ENCODE measurements around the gene SDC1.
"Not testable (repeated sequence)": the region's sequence is repeated elsewhere in the genome, so short reads cannot be mapped to it uniquely, and the experiment has no call there.

The SDC1 gene

GRCh38 chr2:20195431-20196033, 29.4 kb downstream of the SDC1 start:
- no peak for DNase-seq

DNA sequence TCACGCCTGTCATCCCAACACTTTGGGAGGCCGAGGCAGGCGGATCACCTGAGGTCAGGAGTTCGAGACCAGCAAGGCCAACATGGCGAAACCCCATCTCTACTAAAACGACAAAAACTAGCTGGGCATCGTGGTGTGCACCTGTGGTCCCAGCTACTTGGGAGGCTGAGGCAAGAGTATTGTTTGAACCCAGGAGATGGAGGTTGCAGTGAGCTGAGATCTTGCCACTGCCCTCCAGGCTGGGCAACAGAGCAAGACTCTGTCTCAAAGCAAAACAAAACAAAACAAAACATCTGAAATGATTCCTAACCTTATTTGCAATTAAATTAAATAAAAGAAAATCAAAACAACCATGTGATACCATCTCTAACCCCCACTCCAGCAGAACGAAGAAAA, 29.9 kb downstream of the SDC1 start:
- not testable (repeated sequence) for DNase-seq

- DNase-seq: no peak
Measured at GRCh38 chr2:20194097-20195015, 30.6 kb downstream of the SDC1 start.

GRCh38 chr2:20193185-20193584, 31.7 kb downstream of the SDC1 start:
- DNase-seq: no peak

DNA sequence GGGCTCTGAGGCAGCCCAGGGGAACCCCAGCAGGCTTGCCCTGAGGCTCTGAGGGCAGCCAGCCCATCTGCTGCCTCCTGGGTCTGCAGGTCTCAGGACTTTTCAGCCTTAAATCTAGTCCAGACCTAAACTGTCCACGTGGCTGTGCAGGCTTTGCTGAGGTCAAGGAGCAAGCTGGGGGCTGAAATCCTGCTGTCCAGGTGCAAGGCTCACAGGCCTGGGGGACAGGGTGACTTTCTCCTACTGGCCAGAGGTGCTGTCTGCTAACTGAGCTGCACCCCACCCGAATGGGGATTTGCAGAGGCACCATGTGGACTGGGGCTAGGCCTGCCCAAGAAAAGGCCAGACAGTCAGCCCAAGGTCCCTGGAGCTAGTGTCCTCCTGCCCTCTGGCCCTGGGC, 32.1 kb downstream of the SDC1 start:
- DNase-seq: no peak

DNA sequence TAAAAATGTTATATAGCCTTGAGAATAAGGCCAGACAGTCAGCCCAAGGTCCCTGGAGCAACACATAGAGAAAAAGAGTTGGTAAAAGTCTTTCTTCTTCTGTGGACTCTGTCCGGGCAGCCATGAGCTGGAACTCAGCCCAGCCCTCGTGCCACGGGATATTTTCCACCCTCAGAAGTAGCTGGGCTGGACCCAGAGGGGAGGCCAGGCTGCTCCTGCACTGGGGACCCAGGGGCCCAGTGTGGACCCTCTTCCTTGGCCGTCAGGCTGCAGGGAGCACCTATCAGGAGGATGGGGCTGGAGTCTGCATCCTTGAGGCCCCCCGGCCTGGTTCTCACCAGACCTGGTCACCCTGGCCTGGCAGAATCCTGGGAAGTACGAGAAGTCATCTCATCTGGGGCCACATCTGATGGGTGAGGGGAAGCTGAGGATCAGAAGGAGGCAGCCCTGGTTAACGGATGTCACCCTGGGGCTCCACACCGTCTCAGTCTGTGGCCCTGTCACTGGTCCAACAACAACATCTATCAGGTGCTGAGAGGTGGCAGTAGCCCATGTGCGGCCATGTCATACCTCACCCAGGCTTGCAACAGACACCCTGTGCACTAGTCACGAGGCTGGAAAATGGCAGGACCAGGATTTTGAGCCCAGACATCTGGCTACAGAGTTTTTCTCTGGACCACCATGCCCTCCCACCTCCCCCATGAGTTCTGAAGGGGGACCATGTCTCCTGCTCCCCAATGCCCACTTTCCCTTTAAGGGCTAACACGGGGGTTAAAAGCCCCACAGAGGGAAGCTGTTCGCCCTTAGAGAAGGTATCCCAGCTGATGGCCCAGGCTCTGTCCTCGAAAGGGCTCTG, 33.0 kb downstream of the SDC1 start:
- DNase-seq: no peak

DNA sequence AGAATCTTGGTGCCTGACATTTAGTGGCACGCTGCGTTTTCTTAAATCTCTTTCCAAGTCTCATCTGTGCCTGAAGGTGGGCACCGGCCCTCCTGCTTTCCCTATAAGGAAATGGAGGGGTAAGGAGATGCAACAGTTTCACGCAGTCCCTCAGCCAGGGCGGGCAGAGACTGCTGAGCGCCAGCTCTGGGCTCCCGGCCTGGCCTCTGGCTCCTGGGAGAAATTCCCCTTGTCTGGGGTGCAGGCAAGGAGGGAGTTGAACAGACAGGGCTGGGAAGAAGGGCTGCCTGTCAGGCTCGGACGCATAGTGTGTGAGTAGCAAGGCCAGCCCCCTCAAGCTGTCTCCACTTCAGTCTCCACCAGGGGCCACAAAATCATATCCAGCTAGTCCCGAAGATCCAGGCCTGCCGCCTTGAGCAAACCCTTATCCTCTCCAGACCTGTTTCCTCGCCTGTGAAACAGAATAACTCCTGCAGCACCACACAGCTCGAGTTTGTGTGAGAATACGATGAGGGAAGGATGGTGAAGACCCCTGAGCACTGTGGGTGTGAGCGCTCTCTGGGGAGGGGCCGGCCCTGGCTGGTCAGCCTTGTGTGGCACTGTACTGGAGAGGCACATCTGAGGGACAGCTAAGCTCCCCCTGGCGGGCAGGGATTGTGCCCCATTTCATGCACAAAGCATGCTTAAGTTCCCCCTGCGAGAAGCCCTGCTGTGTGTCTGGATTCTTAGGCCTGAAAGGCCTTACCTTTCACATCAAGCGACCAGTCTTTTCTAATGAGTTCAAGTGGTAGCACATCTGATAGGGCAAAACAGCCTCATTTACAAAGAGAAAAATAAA, 33.8 kb downstream of the SDC1 start:
- DNase-seq: peak; percentile 2

GRCh38 chr2:20190170-20190569, 34.8 kb downstream of the SDC1 start:
- no peak for DNase-seq

- no peak for DNase-seq
Measured at GRCh38 chr2:20189299-20189931, 35.5 kb downstream of the SDC1 start.

GRCh38 chr2:20188851-20189250, 36.1 kb downstream of the SDC1 start:
- DNase-seq: no peak

DNA sequence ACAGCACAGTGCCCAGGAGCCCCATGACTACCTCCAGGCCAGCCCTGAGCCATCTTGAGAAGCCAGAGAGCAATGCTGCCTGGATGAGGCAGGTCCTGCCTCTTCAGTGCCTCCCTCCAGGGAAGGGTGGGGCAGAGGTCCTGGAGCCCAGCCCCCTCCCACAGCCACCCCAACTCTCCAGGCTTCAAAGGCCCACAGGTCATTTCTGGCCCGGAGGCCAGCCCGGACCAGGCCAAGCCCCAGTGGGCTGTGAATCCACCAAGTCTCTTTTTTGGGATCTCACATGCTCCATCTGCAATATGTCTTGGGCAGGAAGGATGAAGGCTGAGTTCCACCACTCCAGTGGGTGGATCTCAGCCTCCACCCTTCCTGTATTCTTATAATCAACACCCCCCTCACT, 36.7 kb downstream of the SDC1 start:
- DNase-seq: no peak

DNA sequence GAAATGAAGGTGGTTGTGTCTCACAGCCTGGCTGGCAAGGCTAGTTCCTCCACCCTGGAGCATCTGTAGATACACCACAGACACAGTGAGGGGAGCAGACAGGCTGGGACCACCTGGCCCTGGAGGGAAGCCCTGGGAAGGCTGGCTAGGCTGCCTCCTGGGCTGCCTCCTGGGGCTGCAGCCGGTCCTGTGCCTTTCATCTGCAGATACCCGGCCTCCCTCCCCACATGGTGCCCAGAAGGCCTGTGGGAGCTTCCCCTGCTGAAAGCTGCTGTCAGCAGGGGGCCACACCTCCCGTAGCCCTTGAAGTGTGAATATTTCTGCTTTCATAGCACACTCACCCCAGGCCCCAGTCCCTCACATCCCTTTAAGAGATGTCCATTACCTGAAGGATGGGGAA, 37.6 kb downstream of the SDC1 start:
- no peak for DNase-seq

GRCh38 chr2:20186855-20187187, 38.1 kb downstream of the SDC1 start:
- no peak for DNase-seq

- DNase-seq: peak; percentile 9
Measured at GRCh38 chr2:20186078-20186854, 38.7 kb downstream of the SDC1 start.

GRCh38 chr2:20185176-20186022, 39.5 kb downstream of the SDC1 start:
- no peak for DNase-seq

DNA sequence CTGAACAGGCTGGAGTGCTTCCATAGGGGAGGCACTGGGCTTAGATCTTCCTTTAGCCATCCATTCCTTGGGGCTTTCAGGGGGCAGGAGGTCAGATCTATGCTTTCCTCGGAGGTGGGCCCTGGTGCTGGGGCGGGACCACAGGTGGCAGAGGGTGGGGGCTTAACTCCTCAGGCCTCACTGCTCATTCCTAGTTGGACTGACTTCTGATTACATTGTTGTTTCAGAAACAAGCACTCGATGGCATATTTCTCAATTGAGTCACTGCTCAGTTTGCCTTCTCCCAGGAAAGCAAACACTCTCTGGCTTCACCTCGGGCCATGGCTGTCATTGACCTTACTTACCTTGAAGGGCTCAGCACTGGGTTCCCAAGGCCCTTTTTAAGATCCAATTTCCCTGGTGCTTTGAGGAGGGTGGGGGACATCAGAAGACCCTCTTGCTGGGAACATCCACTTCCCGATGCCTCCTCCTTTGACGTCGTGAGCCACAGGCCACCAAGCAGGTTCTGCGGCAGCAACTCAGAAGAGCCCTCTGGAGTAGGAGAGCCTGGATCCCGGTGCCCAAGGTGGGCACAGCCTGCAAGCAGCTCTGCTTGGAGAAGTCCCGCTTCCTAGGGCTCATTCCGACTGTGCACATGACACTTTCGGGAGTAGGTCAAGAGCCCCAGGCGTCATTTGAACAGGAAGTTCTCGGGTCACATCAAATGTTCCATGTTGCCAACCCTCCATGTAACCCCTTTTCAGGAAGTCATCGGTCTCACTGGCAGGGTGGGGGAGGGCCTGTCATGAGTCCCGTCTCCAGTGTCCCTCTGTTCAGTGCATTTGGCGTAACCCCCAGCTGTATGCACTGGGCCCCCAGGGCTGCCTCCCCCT, 40.6 kb downstream of the SDC1 start:
- DNase-seq: no peak

DNA sequence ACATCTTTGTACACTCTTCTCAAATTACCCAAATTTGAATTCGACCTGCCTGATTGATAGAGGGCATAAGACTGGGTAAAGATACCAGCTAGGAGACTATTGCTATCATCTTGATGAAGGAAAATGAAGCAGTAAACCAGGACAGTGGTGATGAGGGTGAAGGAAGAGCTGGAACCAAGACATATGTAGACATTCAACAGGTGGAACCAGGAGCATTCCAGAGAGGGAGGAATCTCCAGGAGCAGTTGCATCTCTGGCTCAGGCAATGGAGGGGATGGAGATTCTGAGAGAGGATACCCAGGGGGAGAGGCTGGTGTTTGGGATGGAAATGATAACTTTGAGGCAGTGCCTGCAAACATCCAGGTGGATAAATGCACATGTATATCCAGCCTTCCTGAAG, 41.6 kb downstream of the SDC1 start:
- DNase-seq: no peak

- DNase-seq: no peak
Measured at GRCh38 chr2:20182241-20182931, 42.5 kb downstream of the SDC1 start.

DNA sequence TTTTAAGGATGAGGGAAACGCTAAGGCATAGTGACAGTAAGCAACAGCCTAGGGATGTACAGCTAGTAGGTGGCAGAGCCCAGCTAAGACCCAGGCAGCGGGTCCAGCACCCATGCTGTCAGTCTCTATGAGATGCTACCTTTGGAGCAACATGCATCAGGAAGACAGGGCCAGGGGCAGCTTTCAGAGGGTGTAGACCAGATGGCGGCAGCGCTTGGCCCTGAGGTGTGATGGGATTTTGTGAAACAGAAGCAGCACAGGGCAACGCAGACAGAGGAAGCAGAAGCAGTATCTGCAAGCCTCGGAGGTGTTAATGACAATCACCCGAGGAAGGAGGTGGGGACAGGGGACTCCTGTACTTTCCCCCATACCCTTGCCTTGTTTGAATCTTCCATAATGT, 43.2 kb downstream of the SDC1 start:
- DNase-seq: no peak

Measured in midbrain (tissue), 1 donor.